HK-2 (cell line): ENCODE measurements around the gene ACOXL.

ENCODE experiments used
- DNase-seq: peaks from one replicate; pipeline ENCODE4 v3.0.0-alpha.2; 2018; ENCODE audit not compliant: unreplicated experiment

ACOXL gene

GRCh38 chr2:111164078-111164477, 431.7 kb downstream of the ACOXL start:
- DNase-seq: no peak

- DNase-seq: no peak
Observed at GRCh38 chr2:111165084-111165483, 432.7 kb downstream of the ACOXL start.

GRCh38 chr2:111166115-111166514, 433.7 kb downstream of the ACOXL start:
- DNase-seq: no peak

GRCh38 chr2:111167076-111167862, 434.9 kb downstream of the ACOXL start:
- no peak for DNase-seq

- DNase-seq: no peak
Observed at GRCh38 chr2:111167863-111168162, 435.4 kb downstream of the ACOXL start.
